G401.6 (cell line): ENCODE data around the gene ANGPT4.

Source experiments
- FAIRE-seq: peaks from 2 replicates; lab custom pipeline; 2012; peaks lifted over from hg19 to GRCh38; lab: Jason Lieb, UNC

ANGPT4 gene

DNA sequence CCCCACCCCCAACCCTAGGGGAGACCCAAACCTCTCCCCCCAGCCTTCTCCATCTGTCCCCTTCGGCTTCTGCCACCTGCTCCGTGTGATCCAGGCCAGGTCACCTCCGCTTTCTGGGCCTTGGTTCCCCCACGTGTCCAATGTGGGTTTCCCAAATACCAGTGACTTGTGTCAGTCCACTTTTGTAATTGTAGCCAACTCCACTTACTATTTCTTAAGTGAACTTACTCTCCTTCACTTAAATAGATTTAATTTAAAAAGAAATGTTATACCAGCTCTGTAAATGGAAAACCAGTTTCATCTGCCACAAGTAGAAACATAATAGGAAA, 92.6 kb downstream of the ANGPT4 start:
- FAIRE-seq, result no peak

DNA sequence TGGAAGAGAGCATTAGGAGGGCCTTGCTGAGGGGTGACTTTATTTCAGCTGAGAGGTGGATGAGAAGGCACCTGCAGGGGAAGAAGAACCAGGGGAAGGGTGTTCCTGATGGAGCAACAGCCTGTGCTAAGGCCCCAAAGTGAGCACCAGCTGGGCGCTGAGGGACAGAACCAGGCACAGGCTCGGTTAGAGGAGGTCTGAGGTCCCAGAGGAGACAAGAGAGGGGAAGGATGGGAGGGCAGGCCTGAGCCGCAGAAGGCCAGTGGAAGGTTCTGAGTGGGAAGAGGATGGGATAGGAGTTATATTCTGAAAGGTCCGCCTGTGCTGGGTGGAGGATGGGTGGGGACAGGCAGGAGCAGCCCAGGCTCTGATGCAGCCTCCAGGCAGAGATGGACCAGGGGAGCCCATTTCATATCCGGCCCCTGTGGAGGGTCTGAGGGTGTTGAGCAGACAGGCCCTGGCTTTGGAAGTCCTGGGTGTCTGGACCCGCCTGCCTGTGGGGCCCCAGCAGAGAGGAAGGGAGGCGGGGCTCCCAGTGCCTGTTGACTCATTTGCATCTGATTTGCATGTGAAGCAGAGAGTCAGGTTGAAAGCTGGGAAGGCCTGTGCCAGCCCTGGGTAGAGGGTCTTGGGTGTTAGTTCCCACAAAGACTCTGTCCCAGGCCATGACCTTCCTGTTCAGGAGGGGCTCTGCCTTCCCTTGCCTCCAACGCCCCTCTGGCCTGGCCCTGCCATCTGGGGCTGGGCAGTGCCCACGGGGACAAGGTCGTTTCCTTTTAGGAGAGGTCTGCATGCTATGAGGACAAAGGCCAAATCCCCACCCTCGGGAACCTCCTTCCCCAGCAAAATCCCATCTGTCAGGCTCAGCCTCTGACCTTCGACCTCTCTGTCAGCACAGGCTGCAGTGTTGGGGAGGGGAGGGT, 93.2 kb downstream of the ANGPT4 start:
- no peak for FAIRE-seq

DNA sequence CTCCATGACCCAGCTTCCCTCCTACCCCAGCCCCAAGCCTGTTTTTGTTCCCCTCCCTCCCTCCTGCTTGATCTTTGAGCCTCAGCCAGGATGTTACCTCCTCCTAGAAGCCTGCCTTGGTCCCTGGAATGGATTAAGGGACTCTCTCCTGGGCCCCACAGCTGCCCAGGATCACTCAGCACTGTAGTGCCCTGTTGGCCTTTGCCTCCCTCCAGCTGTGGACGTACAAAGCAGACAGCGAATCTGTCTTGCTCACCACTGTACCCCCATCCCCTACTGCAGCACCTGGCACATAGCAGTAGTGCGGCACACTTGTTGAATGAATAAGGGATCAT, 94.4 kb downstream of the ANGPT4 start:
- no peak for FAIRE-seq

DNA sequence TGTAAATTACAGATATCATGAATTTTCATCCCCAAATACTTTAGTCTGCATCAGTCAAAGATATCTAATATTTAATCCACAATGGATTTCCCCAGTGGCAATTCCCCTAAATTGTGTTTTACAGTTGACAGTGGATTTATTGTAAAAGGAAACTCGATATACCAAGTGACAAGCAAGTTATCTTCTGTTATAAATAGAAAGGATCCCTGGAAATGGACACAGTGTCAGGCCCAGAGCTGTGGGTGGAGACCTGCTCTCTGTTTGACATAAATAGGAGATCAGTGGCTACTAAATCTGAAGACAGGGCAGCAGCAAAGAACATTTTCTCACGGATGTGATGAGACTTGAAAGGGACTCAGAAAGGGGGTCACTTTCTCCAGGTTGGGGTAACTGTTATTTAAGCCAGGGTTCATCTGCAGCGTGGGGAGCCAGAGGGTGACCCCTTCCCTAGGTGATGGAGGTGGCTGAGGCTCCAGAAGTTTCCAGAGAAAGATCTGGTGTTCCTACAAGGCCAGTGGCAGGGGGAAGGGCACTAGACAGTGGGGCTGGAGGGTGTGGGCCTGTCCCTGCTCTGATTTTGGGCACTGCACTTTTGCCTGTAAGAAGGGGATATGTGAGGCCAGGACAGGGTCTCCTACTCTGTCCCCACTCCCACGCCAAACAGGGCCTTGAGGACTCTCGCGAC, 94.9 kb downstream of the ANGPT4 start:
- no peak for FAIRE-seq

DNA sequence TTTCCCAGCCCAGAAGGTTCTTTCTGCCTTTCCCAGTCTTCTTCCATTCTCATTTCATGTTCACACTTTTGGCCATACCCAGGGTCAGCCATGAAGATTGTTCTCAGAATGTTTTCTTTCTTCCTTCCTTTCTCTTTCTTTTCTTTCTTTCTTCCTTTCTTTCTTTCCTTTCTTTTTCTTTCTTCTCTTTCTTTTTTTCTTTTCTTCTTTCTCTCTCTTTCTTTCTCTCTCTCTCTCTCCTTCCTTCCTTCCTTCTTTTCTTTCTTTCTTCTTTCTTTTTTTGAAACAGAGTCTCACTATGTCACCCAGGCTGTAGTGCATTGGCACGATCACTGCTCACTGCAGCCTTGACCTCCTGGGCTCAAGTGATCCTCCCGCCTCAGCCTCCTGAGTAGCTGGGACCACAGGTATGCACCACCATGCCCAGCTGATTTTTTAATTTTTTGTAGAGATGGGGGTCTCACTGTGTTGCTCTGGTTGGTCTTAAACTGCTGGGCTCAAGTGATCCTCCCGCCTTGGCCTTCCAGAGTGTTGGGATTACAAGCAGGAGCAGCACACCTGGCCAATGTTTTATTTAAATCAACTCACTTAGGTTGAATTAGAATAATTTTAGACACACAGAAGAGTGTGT, 95.7 kb downstream of the ANGPT4 start:
- no peak for FAIRE-seq
